Activated CD8-positive, alpha-beta memory T cell treated with anti-CD3 and anti-CD28 coated beads, Interleukin-2, amount 50 U/mL, for 24 hours (primary cell): ENCODE measurements around the gene NANP.

Experiments
- DNase-seq: peaks from one replicate; pipeline ENCODE4 v3.0.0-alpha.2; 2020; ENCODE audit errors: extremely low read depth

NANP gene

GRCh38 chr20:25571240-25571639, 52.6 kb downstream of the NANP start:
- no peak for DNase-seq

DNA sequence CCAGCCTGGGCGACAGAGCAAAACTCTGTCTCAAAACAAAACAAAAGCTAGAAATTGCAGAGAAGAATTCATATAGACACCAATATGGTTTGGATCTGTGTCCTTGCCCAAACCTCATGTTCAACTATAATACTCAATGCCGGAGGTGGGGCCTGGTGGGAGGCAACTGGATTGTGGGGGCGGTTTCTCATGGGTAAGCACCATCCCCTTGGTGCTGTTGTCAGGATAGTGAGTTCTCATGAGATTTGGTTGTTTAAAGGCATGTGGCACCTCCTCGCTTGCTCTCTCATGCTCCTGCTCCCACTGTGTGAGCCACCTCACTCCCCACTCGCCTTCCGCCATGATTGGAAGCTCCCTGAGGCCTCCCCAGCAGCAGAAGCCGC, 53.7 kb downstream of the NANP start:
- no peak for DNase-seq

GRCh38 chr20:25567286-25567685, 56.5 kb downstream of the NANP start:
- DNase-seq: no peak

GRCh38 chr20:25566821-25567220, 57.0 kb downstream of the NANP start:
- no peak for DNase-seq

DNA sequence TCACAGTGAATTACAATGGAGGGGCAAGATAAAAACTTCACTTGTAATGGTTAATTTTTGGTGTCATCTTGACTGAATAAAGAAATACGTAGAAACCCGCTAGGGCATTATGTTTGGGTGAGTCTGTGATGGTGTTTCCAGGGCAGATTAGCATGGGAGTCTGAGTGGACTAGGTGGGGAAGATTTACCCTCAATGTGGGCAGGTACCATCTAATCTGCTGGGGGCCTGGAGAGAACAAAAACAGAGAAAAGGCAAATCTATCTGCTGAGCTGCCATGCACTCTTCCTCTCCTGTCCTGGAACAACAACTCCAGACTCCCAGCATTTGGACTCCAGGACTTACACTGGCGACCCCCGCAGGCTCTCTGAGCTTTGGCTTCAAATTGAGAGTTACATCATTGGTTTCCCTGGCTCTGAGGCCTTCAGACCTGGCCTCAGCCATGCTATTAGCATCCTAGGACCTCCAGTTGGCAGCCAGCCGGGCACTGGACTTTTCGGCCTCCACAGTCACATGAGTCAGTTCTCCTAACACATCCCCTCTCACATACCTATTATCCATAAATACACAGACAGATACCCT, 58.1 kb downstream of the NANP start:
- DNase-seq: no peak

DNA sequence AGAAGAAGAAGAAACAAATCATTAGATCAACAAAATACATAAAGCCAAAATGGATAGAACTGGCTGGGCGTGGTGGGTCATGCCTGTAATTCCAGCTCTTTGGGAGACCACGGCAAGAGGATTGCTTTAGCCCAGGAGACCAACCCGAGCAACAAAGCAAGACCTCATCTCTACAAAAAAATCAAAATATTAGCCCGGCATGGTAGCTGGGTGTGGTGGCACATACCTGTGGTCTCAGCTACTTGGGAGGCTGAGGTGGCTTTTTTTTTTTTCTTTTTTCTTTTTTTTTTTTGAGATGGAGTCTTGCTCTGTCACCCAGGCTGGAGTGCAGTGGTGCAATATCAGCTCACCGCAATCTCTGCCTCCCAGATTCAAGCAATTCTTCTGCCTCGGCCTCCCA, 59.9 kb downstream of the NANP start:
- no peak for DNase-seq

- DNase-seq: no peak
Observed at GRCh38 chr20:25563362-25563761, 60.5 kb downstream of the NANP start.
